ENCODE results near the gene ATP11B.

ATP11B gene

DNA sequence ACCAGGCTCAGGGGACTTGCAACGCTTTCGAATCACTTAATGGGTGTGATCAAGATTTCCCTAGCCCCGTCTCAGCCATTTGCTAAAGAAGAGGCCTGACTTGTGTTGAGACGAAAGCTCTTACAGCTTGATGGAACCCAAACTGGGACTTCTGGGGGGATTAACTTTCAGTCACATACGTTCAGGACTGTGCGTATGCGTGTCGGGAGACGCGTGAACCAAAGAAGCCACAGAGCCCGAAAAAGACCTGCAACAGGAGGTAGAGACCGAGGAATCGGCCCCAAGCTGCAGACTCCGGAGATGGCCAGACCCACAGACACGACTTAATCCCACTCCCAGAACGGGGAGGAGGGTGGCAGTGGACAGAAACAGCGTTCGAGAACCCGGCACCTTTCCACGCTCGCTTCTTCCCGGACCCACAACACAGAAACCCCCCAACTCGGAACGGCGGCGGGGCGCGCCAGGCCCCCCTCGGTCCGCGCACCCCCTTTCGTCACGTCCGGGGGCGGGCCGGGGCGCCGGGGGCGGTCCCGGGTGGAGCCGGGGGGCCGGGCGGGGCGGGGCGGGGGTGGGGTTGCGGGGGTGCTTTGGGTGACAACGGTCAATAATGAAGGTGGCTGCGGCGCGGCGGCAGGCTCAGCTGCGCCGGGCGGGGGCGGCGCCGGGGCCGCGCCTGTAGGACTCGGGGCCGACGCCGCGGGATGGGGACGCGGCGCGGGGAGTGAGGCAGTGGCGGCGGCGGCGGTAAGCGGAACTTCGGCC lies at the start of gene ATP11B:
Gene ATP11B (plus strand): TSS at position 604 of the 762 bp plus-strand sequence. CDS start 256 bp downstream, outside the sequence.
- DNase-seq: peak in 1 of 2 experiments; percentile 43

DNA sequence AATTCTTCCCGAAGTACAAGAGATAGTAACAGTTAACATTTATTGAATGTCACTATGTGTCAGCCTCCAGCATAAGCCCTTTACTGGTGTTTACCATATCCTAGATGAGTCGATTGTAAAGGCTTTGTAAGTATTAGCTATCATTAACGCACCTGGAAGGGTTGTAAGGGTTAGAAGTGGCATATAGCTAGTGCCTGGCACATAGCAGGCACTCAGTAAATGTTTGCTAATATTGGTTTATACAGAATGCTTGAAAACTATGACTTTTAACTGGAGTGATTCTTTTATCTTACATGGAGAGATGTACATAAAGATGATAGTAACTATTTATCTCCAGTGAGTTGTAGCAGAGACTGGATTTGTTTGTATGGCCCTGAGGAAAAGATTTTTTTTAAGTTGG lies 46.3 kb upstream of the ATP11B start:
- no peak for DNase-seq

- DNase-seq: no peak
Observed at GRCh38 chr3:182755308-182755707, 38.0 kb upstream of the ATP11B start.

GRCh38 chr3:182755712-182756111 lies 37.6 kb upstream of the ATP11B start:
- DNase-seq: no peak

DNA sequence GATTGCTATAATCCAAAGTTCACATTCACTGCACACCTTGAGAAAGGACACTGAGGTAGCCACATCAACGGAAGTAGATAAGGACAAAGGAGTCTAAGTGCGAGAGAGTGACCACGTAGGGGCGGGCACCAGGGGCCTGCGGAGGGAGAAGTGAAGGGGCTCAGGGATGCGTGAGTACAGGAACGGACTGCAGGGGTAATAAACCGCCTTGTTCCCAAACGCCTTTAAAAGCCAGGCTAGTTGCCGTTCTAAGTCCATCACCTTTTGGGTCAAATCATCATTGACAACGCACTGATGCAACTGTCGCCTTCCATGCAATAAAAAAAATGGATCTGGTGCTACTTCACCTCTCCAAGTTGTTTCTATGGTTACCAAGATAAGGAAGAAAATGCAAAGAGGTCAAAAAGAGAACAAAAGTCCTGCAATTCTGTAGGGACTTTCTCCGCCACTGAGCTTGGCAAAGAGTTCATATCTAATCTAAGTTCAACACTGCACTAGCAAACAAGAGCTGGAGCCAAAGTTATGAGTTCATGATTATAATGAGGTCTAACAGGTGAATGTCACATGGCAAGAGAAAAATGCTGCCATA lies 32.6 kb upstream of the ATP11B start:
- no peak for DNase-seq

GRCh38 chr3:182763896-182764295 lies 29.4 kb upstream of the ATP11B start:
- DNase-seq: no peak

DNA sequence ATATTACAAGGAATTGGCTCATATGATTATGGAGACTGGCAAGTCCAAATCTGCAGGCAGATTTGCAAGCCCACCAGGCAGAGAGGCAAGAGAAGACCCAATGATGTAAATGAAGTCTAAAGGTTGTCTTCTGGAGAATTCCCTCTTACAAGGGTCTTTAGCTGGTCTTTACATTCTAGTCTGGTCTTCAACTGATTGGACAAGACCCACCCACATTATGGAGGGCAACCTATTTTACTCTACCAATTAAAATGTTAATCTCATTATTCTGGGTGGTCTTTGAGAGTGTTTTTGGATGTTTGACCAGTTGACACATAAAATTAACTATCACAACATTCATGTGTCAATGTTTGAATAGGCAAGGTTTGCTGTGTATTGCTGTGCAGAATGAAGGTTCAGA lies 28.0 kb upstream of the ATP11B start:
- no peak for DNase-seq

DNA sequence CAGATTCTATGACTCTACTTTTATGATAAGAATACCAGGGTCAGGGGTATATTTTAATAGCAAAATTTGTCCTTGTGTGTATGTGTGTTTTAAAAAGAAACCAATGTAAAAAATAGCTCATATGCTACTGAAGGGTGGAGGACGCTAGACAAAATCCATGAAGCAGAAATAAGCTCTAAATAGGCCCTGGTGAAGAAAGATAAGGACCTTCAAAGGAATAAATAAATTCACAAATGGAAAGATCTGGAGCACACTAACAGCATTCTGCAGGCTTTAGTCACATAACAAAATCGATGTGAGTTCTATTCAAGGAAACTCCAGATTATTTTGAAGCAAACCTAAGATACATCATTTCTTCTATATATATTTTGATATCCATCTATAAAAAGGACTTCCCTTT lies 27.2 kb upstream of the ATP11B start:
- no peak for DNase-seq

DNA sequence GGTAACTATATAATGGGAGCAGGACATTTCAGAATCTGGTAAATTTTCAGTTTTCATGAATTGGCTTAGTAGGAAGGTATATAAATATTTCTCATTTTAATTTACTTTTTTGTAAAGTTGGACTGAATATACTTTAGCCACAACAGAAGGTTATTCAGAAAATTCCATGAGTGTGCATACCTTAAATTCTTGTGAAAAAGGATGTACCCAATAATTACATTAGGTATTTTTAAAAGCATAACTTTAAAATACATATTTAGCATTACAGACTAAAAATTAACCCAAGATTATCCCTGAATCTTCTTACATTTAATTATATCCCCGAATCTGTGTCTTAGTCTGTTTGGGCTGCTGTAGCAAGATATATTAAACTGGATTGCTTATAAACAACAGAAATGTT lies 24.9 kb upstream of the ATP11B start:
- no peak for DNase-seq

- no peak for DNase-seq
Observed at GRCh38 chr3:182769673-182770072, 23.6 kb upstream of the ATP11B start.

DNA sequence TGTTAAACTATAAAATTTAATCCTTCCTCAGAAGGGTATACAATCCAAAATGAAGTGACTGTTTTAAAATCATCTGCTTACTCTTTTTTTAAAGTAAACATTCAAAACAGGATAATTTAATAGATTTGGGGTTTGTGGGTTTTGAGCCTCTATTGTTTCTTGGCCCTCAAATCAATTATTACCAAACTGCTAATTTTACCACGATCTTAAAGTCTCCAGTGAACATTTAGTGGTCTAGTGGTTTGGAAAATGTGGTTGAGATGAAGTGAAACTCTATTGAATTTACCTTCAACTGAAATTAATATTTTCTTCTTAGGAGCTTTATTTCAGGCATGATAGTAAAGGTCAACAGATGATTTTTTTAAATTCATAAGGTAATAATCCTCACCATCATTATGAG lies 11.2 kb upstream of the ATP11B start:
- no peak for DNase-seq

- no peak for DNase-seq
Observed at GRCh38 chr3:182783106-182783505, 10.2 kb upstream of the ATP11B start.

- no peak for DNase-seq
Observed at GRCh38 chr3:182784542-182784941, 8.8 kb upstream of the ATP11B start.

- DNase-seq: no peak
Observed at GRCh38 chr3:182785142-182785541, 8.2 kb upstream of the ATP11B start.

GRCh38 chr3:182785756-182786155 lies 7.5 kb upstream of the ATP11B start:
- DNase-seq: no peak

- DNase-seq: no peak
Observed at GRCh38 chr3:182786564-182787196, 6.6 kb upstream of the ATP11B start.

GRCh38 chr3:182787302-182788036 lies 5.8 kb upstream of the ATP11B start:
- no peak for DNase-seq

DNA sequence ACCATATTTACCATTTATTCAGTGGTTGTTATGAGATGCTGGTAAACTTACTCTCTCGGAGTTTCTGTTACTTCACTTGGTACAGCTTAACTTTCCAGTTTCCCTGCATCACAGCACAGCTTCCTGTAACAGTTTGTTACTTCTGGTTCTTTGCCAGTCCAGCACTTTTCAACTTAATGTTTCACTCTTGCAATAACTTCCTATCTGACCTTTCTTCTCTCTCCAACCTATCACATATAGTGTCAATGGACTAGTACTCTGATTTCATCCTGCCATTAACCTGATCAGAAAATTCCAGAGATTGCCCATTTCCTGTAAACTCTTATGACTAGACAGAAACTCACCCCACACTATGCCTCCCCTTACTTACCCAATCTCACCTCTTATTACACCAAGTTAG lies 3.9 kb upstream of the ATP11B start:
- DNase-seq: no peak

DNA sequence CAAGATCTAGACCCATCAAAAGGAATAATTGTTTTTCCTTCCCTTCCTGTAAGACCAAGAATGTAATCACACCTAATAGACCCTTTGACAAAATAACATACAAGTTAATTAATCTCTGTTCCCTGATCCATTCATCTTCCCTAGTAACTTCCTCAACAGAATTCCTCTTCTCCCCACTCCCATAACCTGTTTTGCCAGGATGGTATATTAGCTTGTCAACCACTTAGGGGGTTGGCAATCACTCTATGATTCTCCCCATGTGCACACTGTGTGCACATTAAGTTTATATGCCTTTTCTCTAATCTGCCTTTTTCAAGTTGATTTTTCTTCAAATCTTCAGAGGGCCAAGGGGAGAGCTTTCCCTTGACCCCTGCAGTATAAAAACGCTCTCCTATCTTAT lies 2.7 kb upstream of the ATP11B start:
- DNase-seq: no peak

DNA sequence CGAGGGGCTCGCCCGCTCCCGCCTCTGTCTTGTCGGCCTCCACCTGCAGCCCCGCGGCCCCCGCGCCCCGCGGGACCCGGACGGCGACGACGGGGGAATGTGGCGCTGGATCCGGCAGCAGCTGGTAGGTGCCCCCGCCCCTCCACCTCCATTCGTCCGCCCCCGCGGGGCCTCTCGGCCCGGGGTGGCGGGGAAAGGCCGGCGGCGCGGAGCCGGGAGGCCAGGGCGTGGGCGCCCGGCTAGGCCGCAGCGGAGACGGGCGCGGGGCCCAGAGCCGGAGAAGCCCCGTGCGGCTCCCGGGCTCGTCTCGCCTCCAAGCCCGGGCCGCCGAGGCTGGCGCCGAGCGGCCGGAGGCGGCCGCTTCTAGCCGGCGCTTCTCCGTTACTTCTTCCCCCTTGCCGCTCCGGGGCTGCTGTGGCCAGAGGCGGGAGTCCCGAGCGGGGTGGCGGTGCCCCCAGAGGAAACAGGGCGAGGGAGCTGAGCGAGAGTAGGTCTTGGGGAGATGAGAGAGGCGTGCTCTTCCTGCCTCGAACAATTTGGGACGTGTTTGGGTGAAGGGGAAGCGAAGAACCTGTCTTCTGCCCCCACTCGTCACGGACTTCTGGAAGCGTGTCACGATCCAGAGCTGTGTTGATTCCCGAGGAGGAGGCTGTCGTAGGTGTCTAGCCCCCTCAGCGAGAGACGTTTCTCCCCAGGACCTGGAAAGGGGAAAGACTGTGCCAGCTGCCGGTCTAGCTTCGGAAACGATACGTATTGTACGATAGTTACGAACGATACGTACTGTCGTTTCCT lies 555 bp downstream of the ATP11B start:
- no peak for DNase-seq

GRCh38 chr3:182794455-182795388 lies 1.4 kb downstream of the ATP11B start:
- DNase-seq: no peak

DNA sequence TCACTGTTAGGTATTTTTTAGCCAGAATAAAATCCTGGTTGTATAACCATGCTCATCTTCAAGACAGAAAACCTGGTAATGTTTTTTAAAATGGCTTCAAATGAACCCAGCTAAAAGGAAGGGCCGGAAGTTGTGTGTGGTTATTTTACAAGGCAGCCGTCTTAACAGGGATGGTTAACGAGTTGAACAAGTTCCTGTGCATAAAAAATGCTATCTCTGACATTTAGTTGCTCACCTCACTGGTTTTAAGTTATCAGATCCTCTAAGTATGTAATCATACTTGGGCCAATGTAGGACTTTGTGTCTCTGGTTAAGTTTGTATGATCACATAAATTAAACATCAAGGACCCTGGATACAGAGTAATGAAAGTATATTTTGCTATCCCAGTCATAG lies 2.1 kb downstream of the ATP11B start:
- no peak for DNase-seq

All from cerebellar nuclear complex (tissue), 1 donor.